Astrocyte of the spinal cord (primary cell): Measurements from ENCODE around the gene BCAS1.

Experiments used
- DNase-seq: peaks from one replicate; pipeline ENCODE4 v3.0.0; 2011; ENCODE audit warnings: low read depth, low spot score
- H3K4me3 ChIP-seq: 2 replicates; pipeline ENCODE4 v1.5.1; 2011; ENCODE audit warnings: low read depth, mild to moderate bottlenecking, low read length, moderate library complexity
- CTCF ChIP-seq: IDR thresholded peaks from 2 replicates; pipeline ENCODE4 v1.5.1; 2012; ENCODE audit warnings: low read depth, mild to moderate bottlenecking, low read length, inconsistent platforms
- in situ Hi-C: cut with HindIII; loops from 2 replicates; pipeline ENCODE4 v1.10.0; 2017; ENCODE audit warnings: low sequenced_read_pairs

The BCAS1 gene

GRCh38 chr20:53925651-53926401, 144.6 kb downstream of the BCAS1 start:
- in situ Hi-C loops, result no loop called here
- DNase-seq, result no peak
- H3K4me3 ChIP-seq, result no peak overlapping the region
- TF ChIP-seq CTCF, result no peak

- no peak overlapping the region for H3K4me3 ChIP-seq
- DNase-seq, result no peak
- in situ Hi-C loops, result no loop called here
- no peak for TF ChIP-seq CTCF
Observed at GRCh38 chr20:53923566-53924369, 146.6 kb downstream of the BCAS1 start.

GRCh38 chr20:53922901-53923314, 147.5 kb downstream of the BCAS1 start:
- no peak for DNase-seq
- no peak overlapping the region for H3K4me3 ChIP-seq
- TF ChIP-seq CTCF, result no peak
- in situ Hi-C loops, result no loop called here

GRCh38 chr20:53921443-53921973, 148.9 kb downstream of the BCAS1 start:
- no peak for TF ChIP-seq CTCF
- no peak for DNase-seq

GRCh38 chr20:53920647-53921245, 149.6 kb downstream of the BCAS1 start:
- in situ Hi-C loops, result no loop called here
- DNase-seq, result no peak
- TF ChIP-seq CTCF, result no peak
- H3K4me3 ChIP-seq, result no peak overlapping the region

More at GRCh38 chr20:53921443-53921973, 148.9 kb downstream of the BCAS1 start:
- in situ Hi-C loops, result no loop called here
- H3K4me3 ChIP-seq, result no peak overlapping the region

- DNase-seq, result no peak
- no peak overlapping the region for H3K4me3 ChIP-seq
- in situ Hi-C loops, result no loop called here
- no peak for TF ChIP-seq CTCF
Observed at GRCh38 chr20:53919886-53920285, 150.5 kb downstream of the BCAS1 start.
